ENCODE measurements around the gene ZNF66.
"Not testable (repeated sequence)": the region's sequence is repeated elsewhere in the genome, so short reads cannot be mapped to it uniquely, and the experiment has no call there.

Gene ZNF66

GRCh38 chr19:20776083-20777076 is at the start of gene ZNF66:
Gene ZNF66 (plus strand): TSS chr19:20776304. CDS start chr19:20776448, 144 bp downstream.
- H3K27ac Mint-ChIP-seq, result peak within 1 kb of the TSS; percentile 99
- H3K4me3 Mint-ChIP-seq, result peak within 1 kb of the TSS; percentile 99
- H3K27me3 Mint-ChIP-seq (ENCODE audit: low read depth), result no peaks in the 10 kb centered on the region
- peaks cover 27% of the 10 kb centered on the region for H3K9me3 Mint-ChIP-seq
- H3K36me3 Mint-ChIP-seq (ENCODE audit: low read depth), result peaks cover 32% of the 10 kb centered on the region
- peaks cover 10% of the 10 kb centered on the region for H3K4me1 Mint-ChIP-seq (ENCODE audit: low read depth)

DNA sequence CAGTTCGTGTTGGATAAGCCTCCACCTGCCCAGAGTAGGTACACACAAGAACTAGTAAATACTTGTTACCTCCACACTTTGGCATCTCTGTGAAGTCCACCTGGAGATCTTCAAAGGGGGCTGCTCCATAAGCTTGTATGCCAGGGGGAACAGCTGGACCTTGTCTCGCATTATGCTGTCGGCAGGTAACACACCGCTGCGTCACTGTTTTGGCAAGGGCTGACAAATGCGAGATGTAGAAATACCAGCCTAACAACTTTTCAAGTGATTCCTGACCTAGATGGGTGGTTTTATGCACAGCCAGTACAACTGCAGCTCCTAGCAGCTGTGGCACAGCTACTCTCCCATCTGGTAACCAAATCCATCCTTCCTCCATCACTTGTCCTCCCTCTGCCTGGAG is 25.9 kb upstream of the ZNF66 start:
- not testable (repeated sequence) for H3K4me3 Mint-ChIP-seq; H3K27me3 Mint-ChIP-seq (ENCODE audit: low read depth); H3K27ac Mint-ChIP-seq; H3K36me3 Mint-ChIP-seq (ENCODE audit: low read depth); H3K4me1 Mint-ChIP-seq (ENCODE audit: low read depth)
- peaks cover 60% of the 10 kb centered on the region for H3K9me3 Mint-ChIP-seq

DNA sequence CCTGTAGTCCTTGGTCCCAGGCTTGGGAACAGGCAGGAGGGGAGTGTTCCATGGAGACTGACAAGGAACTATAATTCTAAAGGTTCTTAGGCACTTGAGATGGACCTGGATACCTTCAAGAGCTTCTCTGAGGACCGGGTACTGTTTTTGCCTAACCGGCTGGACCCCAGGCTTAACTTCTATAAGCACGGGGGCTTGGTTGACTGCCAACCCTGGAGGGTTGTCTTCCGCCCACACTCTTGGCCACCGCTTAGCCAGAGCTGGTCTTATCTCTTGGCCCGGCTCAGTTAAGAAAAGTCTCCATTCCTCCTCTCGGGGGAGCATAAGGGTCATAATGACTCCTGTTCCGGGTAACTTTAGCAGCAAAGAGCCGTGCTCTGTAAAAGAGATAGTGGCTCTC is 23.8 kb upstream of the ZNF66 start:
- not testable (repeated sequence) for H3K4me1 Mint-ChIP-seq (ENCODE audit: low read depth); H3K4me3 Mint-ChIP-seq; H3K27ac Mint-ChIP-seq; H3K36me3 Mint-ChIP-seq (ENCODE audit: low read depth); H3K27me3 Mint-ChIP-seq (ENCODE audit: low read depth)
- H3K9me3 Mint-ChIP-seq, result peaks cover 59% of the 10 kb centered on the region

- not testable (repeated sequence) for H3K36me3 Mint-ChIP-seq (ENCODE audit: low read depth); H3K27me3 Mint-ChIP-seq (ENCODE audit: low read depth); H3K4me3 Mint-ChIP-seq; H3K27ac Mint-ChIP-seq; H3K4me1 Mint-ChIP-seq (ENCODE audit: low read depth)
- H3K9me3 Mint-ChIP-seq, result peaks cover 58% of the 10 kb centered on the region
Measured at GRCh38 chr19:20769225-20769736, 6.8 kb upstream of the ZNF66 start.

- Mint-ChIP-seq H3K27me3 (ENCODE audit: low read depth) (no peaks in the 10 kb centered on the region), H3K27ac (no peak overlapping the region), H3K9me3 (peaks cover 61% of the 10 kb centered on the region), H3K36me3 (ENCODE audit: low read depth) (peaks cover 58% of the 10 kb centered on the region), H3K4me3 (no peak overlapping the region), H3K4me1 (ENCODE audit: low read depth) (no peaks in the 10 kb centered on the region)
Measured at GRCh38 chr19:20787786-20788185, 11.7 kb downstream of the ZNF66 start.

DNA sequence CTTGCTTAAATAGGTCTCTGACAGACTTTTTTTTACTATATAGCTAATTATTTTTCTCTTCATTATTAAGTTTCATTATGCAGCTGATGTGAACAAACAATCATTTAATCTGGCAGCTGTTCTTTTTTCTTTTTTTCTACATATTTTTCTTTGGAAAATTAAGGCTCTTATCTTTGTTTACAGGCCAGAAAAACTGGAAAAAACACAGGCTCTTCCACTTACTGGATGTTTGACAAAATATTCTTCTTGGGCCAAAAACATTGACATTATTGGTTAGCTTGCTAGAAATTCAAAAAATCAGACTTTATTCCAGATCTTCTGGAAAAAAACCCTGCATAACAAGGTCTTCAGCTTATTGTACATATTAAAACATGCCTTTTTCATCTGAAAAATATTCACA is 15.7 kb downstream of the ZNF66 start:
- Mint-ChIP-seq H3K9me3 (peaks cover 51% of the 10 kb centered on the region), H3K4me1 (ENCODE audit: low read depth) (no peaks in the 10 kb centered on the region), H3K36me3 (ENCODE audit: low read depth) (peaks cover 52% of the 10 kb centered on the region), H3K27ac (no peak overlapping the region), H3K27me3 (ENCODE audit: low read depth) (no peaks in the 10 kb centered on the region), H3K4me3 (no peak overlapping the region)

DNA sequence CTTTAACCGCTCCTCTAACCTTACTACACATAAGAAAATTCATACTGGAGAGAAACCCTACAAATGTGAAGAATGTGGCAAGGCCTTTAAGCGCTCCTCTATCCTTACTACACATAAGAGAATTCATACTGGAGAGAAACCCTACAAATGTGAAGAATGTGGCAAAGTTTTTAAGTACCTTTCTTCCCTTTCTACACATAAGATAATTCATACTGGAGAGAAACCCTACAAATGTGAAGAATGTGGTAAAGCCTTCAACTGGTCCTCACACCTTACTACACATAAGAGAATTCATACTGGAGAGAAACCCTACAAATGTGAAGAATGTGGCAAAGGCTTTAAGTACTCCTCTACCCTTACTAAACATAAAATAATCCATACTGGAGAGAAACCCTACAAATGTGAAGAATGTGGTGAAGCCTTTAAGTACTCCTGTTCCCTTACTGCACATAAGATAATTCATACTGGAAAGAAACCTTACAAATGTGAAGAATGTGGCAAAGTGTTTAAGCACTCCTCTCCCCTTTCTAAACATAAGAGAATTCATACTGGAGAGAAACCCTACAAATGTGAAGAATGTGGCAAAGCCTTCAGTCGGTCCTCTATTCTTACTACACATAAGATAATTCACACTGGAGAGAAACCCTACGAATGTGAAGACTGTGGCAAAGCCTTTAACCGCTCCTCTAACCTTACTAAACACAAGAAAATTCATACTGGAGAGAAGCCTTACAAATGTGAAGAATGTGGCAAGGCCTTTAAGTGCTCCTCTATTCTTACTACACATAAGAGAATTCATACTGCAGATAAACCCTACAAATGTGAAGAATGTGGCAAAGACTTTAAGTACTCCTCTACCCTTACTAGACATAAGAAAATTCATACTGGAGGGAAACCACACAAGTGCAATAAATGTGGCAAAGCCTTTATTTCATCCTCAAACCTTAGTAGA is 30.5 kb downstream of the ZNF66 start:
- not testable (repeated sequence) for H3K27ac Mint-ChIP-seq; H3K27me3 Mint-ChIP-seq (ENCODE audit: low read depth); H3K4me3 Mint-ChIP-seq; H3K4me1 Mint-ChIP-seq (ENCODE audit: low read depth)
- peaks cover 72% of the 10 kb centered on the region for H3K9me3 Mint-ChIP-seq
- peaks cover 36% of the 10 kb centered on the region for H3K36me3 Mint-ChIP-seq (ENCODE audit: low read depth)

DNA sequence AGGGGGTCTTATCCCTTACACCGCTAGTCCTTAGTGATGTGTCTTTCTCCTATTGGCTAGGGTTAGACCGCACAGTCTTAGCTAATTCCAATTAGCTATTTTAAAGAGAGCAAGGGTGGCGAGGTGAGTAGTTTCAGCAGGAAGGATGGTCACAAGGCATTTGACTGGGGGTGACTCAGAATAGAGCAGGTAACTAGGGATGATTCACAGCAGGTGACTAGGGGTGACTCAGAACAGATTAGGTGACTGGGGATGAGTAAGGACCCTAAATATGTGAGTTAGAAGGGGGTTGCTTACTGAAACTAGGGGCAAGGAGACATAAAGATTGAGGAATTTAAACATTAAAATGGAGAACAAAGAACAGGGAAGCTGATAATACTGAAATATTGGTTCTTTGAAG is 64.3 kb downstream of the ZNF66 start:
- Mint-ChIP-seq H3K27ac (no peak overlapping the region), H3K4me3 (no peak overlapping the region), H3K9me3 (peaks cover 73% of the 10 kb centered on the region), H3K36me3 (ENCODE audit: low read depth) (peaks cover 1% of the 10 kb centered on the region), H3K4me1 (ENCODE audit: low read depth) (no peaks in the 10 kb centered on the region), H3K27me3 (ENCODE audit: low read depth) (no peaks in the 10 kb centered on the region)
